Myocyte (in vitro differentiated cells): ENCODE data around the gene OPCML. TPM values are rescaled to one million over a fixed set of nuclear protein-coding genes. Genes with fewer than 3 reads are reported as not detected.

ENCODE experiments used
- DNase-seq: peaks from one replicate; pipeline ENCODE4 v3.0.0-alpha.2; 2012; ENCODE audit warnings: low read depth
- total RNA-seq: library from RNA; depleted of rRNA; stranded (reverse); fragments of >200 nt; gene quantifications from 2 replicates; pipeline ENCODE4 v1.2.3, GENCODE V29; 2014

The OPCML gene
- total RNA-seq, 1 donor from 2014 or later: not detected

DNA sequence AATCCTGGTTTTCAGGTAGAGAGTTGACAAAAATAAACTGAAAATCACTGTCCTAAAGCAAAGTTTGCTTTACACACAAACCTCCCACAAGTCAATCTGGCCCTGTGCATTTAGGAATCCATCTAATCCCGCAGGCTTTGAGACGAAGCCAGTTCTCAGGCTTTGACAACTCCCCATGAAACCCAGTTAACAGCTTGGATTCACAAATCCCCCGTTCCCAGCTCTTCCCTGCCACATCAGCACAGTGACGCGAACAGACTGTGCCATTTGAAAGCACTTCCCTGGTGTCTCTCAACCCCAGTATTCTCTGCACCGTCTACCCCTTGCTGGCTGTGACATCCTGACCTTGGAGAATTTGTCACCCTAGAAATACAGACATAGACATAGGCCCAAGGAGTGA is 117.8 kb downstream of the OPCML start:
- DNase-seq: no peak

DNA sequence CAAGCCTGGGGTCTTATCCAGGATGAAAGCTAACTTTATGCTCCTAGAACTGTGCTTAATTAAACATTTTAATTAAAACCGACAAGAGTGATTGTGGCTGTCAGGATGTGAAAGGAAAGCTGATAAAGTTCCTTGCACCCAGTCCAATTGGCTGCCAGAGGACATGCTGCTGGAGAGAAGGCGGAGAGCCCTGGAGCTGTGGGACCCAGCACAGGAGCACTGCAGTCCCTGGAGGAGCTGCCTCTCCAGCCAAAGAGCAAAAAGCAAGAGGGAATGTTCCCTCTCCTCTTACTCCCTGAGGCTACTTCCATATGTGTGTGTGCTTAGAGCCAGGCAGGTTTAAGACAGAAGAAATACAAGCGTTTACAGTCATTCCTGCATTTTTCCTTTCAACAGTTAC is 118.6 kb downstream of the OPCML start:
- no peak for DNase-seq

DNA sequence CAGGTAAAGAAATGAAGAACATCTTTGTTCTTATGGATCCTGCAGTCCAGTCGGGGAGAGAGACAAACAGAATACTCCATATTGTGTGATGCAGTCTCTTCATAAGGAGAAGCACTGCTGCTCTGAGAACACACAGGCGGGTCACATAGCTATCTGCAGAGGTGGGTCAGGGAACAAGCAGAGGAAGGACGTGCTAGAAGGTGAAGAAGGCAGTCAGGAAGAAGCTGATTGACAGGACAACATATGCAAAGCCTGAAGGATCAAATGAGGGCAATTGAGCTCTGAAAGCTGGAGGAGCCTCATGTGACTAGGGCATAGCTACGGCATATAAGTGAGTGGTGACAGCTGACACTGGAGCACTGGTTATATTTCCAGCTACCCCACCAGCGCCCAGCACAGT is 122.5 kb downstream of the OPCML start:
- DNase-seq: no peak

DNA sequence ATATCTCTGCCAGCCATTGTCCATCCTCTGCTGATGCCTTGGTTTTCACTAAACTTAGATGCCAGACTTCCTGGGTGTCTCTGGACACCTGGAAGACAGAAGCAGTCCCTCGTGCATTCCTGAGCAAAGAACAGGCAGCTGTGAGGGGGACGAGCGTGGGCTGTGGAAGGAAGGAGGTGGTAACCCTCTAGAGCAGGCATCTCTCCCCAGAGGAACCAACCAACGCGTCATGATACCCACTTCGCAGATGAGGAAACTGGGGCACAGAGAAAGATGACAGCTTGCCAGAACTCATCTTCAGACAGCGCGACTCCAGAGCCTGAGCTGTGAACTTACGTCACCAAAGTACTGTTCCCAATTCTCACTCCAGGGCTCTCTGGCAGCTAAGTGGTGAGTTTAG is 123.4 kb downstream of the OPCML start:
- no peak for DNase-seq

DNA sequence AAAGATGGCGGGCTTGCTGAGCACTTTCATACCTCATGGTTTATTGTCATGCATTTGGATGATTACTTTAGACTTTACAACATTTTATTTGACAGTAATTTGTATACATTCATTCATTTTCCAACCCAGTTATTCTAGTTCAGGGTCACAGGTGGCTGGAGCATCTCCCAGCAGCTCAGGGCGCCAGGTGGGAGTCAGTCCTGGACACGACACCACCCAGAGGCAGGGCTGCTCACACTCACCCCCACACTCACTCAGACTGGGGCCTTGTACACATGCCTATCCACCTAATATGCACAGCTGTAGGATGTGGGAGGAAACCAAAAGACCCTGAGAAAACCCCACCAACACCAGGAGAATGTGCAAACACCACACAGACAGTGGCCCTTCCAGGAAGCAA is 123.9 kb downstream of the OPCML start:
- DNase-seq: no peak

DNA sequence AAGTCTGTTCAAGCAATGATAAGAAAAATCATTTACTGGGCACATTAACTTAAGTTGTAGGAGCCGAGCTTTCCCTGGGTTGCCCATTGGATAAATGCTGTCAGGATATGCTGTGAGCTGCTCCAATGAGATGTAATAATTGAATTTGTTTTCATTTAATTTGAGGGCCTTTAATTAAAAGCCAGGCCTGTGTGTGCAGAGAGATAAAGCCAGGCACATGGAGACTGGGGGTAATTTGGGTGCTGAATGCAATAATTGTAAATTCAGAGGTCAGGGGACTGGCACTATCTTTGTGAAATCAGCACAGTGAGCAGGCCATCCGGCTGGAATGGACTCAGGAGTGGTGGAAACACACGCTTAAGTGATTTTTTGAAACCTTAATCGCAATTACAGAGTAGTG is 125.8 kb downstream of the OPCML start:
- DNase-seq: no peak

DNA sequence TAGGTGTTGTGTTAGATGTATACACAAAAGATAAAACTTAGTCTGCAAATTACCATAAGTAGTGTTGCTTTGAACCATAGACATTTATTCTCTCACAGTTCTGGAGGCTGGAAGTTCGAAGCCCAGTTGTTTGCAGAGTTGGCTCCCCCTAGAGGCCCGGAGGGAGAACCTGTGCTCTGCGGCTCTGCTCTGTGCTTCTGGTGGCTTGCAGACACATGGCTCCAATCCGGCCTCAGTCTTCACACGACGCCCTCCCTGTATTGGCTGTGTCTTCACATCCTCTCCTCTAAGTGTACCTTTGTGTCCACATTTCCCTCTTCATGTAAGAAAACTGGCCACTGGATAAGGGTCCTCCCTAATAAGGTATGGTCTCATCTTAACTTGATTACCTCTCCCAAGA is 128.4 kb downstream of the OPCML start:
- no peak for DNase-seq

DNA sequence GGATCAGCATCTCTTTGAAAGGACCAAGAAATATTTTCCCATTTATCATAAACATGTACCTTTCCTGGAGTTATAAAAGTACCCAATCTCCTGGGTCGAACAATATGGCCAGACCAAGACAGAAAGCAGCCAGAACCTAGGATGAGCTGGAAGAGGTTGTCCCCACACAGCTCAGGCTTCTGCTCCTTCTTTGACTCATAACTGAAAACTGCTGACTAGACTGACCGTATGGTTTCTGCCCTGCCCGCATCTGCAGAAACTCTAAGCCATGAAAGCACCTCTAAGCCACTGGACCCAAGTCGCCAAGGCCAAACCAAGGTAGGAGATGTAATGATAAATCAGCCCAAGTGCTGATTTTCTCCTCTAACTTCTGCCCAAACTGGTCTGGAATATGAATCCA is 129.8 kb downstream of the OPCML start:
- no peak for DNase-seq

DNA sequence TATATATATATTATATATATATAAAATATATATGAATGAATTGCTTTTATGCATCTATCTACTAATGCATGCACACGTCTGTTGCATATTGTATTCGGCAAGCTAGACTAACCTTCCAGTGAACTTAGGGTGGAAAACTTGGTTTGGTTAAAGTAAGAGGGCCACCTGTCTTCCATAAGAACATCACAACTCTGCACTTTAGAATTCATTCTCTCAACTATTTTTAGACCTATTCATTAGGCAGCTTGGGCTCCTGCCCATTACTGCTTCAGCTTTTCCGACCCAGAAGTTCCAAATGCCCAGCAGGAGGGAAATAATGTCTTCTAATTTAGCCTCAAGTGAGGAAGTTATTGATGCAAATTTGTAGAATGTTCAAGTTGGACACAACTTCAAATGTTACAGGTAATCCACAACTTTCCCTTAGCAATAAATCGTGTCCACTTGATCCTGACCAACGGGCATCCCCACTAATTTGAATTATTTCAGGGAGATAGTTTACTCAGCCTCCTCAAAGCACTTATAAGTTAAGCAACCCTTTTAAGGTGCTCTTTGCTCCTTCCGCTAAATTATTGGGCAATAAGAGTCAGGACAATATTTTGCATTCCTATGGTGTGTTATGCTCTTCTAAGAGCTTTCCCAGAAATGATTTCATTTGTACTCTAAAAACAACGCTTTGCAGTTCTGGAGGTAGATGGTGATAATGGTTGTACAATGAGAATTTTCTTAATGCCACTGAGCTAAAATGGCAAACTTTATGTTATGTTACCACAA is 132.3 kb downstream of the OPCML start:
- no peak for DNase-seq

DNA sequence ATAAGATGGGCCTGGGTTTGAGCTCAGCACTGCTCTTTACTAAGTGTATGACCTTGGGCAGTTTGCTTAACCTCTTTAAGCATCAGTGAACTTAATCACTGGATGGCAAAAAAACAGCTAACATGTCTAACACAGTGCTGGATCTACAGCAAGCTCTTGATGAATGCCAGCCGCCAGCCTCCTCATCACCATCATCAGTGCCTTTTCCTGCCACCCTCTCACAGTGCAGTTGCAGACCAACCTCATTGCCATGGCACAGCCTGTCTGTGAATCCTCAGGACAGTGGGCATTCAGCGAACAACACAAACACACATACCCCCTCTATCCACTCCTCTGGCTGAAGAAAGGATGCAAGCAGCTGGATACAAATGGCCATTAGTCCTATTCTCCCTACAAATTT is 133.0 kb downstream of the OPCML start:
- no peak for DNase-seq

DNA sequence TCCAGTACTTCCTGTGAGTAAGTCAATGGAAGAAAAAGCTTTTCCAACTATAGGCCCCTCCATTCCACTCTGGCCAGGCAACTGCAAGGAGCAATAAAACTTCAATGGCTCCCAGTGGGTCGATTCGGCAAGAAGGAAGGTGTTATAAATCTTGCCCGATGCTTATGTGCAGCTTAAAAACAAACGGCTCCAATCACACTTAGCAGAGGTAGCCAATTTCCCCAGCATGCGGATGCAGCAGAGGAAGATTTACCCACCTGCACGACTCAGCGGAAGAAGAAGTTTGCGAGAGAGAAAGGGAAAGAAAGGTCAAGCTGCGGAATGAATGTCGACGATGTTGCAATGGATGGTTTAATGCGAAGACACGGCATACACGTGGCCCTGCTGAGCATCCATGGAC is 141.5 kb downstream of the OPCML start:
- DNase-seq: no peak

DNA sequence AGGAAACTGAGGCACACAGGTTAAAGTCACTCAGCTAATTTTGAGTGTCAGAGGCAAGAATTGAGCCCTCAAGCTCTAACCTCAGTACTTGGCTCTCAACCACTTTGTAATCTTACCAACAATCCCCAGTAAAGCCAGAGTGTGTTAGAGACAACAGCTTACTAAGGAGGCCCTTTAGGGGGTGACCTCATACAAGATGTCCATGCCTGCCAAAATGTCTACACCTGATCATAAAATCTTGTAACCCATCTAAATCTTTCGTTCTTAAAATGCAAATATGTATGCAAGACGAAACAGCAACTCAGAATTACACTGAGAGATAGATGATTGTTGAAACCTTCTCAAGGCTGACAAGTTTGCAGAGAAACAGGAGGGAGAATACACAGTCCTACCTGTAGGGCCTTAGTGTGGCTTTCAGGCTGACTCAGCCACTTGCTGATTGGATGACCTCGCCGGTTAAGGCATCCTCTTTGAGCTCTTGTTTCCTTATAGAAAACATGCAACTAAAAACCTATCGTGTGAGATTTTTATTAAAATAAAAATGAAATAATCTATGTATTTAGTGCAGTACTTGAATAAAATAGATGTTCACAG is 143.2 kb downstream of the OPCML start:
- no peak for DNase-seq

DNA sequence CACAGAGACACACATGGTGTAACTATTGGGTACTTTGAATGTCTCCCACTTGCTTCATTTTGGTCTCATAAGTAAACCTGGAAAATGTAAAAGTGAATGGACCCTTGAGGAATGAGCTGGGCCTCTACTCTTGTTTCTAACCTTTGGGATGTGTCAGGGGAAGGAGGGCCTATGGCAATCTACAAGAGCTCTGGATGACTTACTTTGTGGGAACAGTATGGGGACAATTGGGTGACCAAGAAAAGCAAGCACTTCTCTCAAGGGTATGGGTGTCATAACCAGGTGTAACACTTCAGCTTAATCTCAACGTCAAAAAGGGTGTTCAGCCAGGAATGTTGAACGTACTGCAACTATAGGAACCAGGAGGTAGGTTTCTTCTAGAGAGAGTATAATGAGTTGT is 144.0 kb downstream of the OPCML start:
- no peak for DNase-seq

DNA sequence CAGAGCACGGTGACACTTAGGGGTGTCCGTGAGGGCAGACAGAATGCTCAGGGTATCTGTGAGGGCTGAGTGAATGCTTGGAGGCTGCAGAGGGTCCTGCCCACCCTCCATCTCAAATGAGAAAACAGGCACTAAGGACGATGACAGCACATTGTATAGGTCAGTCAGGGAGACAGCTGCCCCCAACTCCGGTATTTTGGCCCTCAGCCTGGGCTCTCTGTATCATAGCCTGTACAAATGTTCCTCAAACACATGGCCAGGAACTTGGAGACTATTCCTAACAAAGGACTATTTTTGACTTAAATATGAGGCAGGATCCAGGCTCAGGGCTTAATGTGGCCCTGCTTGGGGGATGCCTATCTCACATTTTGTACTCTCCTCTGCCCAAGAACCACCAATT is 145.4 kb downstream of the OPCML start:
- DNase-seq: no peak

DNA sequence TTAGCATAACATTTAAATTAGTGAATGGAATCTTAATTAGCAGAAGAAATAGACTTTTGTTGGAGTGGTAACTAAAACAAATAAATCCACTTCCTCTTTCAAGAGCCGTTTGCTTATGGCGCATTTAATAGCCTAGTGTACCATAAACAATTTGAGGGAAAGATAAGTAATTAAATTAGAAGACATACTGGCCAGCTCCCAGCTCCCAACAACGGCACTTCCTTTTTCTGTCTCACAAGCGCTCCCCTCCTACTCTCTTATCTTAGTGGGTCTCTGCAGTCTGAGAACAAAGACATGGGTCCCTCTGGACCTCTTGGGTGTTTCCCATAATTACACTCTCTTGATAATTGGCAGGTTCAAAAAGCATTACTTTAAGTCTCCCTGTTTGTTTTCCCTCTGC is 146.0 kb downstream of the OPCML start:
- no peak for DNase-seq

DNA sequence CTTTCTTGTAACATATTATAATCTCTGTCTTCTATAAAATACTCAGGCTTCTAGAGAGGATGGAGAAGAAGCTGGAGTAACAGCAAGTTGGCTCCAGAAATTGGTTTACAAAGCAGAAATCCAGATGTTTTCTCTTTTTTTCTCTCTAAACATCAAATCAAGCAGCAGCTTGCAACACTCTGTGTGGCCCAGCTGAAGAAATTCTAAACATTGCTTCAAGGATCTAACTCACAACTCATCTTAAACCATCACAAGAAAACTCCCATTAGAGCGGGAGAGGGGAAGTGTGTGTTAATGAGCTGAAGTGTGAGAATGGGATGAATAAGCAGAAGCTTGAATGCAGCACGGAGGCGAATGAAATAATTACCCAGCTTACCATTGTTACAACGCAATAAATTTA is 146.5 kb downstream of the OPCML start:
- no peak for DNase-seq

DNA sequence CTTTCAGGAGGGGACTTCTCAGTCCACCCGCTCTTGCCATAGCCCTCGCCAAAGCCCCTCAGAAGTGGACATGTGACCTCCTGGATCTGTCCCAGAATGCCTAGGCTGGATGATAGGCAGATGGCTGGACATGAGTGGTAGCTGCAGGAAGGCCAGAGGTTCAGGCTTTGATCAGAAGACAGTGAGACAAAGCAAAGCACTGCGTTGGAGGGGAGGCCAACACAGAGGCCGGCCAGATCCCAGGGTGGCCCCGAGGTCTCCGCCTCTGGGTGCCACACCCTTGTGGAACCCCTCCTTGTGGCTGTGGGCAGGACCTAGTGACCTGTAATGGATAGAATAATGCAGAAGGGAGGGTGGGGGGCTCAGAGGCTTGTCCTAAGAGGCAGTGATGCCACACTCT is 147.6 kb downstream of the OPCML start:
- no peak for DNase-seq

DNA sequence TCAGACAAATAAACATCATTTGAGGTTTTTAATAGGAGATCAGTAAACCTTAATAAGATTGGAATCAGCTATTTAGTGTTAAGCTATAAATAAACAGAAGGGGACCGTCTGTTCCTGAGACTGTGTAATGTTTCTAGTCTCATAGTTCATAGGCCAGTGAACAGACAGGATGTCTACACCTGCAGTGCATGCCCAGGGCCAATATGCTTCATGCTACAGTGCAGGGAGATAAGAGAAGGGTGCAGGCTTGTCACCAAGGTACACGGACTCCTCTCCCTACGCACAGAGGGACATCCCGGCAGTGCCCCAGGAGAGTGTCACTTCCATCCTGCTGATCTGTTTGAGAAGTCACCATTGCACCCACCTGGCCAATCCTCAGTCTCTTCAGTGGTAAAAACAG is 148.6 kb downstream of the OPCML start:
- no peak for DNase-seq

DNA sequence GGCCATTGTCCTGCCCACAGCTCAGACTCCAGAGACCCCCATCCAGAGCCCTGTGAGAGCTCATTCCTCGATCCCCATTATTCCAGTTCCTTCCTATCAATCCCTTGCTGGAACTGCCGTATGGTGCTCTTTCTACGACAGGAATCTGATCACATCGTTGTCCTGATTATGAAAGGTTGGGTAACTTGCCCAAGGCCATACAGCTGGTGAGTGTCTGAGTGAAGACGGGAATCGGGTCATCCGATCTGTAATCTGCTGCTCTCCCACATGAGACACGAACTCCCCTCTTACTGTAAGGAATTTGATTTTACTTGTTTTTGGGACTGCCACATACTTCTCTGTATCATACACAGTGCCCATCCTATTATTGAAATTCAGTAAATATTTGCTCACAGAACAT is 149.1 kb downstream of the OPCML start:
- DNase-seq: no peak

DNA sequence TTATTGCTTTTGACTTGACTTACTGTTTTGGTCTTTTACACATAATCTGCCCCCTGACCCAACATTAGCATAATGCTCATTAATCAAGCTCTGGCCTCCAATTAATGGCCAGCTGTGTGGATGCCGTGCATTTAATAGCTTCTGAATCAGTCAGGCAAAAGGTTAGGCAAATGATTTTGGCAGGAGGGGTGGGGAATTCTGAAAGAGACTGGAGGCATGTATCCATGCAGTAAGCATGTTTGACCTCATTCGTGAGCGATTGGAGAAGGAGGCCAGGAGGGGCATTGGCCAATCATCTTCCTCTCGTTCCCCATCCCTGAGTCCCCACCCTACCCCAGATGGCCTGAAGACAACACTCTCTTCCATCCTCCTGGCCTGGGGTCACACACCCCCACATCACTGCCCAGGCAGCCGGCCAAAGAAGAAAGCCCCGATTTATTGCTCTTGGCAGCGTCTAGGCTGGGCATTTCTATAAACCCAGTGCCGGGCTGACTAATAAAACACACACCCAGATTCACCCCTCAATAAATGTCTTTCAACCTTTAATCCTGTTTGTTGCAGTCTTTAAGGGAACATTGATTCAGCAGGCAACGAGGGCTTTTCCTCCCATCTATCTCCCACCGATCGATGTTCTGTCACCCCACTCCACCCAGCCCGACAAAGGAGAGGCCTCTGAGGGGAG is 150.0 kb downstream of the OPCML start:
- DNase-seq: no peak

DNA sequence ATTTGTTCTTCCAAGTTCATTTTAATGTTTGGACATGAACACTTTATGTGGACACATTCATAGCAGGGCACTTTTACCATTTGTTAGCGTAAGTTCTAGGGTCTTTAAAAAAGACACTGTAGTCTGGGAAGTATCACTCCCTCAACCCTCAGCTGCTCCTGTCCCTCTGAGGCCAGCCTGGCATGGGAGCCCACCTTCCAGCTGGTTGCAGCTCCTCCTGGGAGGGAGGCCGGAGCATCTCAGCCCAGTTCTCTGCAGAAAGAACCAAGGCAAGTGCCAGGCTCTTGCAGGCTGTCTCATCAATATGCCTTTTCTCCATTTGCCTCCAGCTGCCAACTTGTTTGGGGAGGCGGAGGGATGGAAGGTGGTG is 150.6 kb downstream of the OPCML start:
- no peak for DNase-seq

DNA sequence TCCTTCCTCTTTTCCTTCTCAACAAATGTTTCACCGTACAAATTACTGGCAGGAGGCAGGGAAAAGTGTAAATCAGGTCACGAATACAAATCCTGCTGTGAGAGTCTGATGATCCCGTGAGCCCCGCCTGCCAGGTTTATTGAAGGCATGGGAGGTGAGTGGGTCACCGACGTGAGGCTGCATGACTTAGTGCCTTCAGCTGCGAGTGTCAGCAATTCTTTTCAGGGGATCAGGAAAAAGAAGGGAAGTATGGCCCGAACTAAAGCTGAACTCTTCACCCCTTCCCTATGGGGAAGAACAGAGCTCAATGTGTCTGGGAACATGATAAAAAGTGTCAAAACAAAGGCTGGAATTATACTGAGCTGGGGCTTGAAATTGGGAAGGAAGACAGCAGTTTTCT is 166.2 kb downstream of the OPCML start:
- no peak for DNase-seq

DNA sequence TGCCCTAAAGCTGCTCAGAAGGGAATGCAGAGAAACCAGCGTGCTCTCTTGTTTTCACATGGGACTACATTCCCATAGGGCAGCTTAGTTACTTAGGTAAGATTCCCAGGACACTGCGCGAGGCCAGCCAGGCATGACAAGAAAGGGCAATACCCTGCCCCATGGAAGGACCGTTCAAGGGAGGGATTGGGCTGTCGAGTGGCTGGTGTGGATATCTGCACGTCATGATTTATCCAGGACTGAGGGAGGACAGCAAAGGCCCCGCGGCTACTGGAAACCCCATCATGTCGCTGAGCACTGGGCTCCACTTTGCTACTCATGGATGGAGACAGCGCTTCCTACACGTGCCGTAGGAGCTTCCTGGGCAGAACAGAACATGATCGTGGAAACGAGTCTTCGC is 169.4 kb downstream of the OPCML start:
- no peak for DNase-seq
